ENCODE results near the gene RAB3GAP2. TPM values are rescaled to one million over a fixed set of nuclear protein-coding genes. Genes with fewer than 3 reads are reported as not detected.
"Not testable (repeated sequence)": the region's sequence is repeated elsewhere in the genome, so short reads cannot be mapped to it uniquely, and the experiment has no call there.

Gene RAB3GAP2
- total RNA-seq, 4 donors from 2014 or later = 13.8 to 28.0 (median 20.4) TPM

- DNase-seq = no peak
- H3K4me1 ChIP-seq = no peaks in the 10 kb centered on the region
- H3K27ac ChIP-seq = no peak overlapping the region
- peaks cover 0 to 24% (median 15%) of the 10 kb centered on the region in 3 donors for H3K9me3 ChIP-seq
- intact Hi-C loops (cut with DNase I) = no loop called here
- H3K4me3 ChIP-seq = no peak overlapping the region
- TF ChIP-seq POLR2A (IDR thresholded peaks at IDR 0.05) = no peak
- TF ChIP-seq CTCF (IDR thresholded peaks at IDR 0.05) = no peak
- H3K36me3 ChIP-seq = peaks cover 0 to 63% (median 8%) of the 10 kb centered on the region in 3 donors
- H3K27me3 ChIP-seq = no peaks in the 10 kb centered on the region
These were observed 21.6 kb downstream of the RAB3GAP2 start for GRCh38 chr1:220250681-220251080.

- WGBS, 2 donors = 78 to 100% methylated on average over 1 of the region's 1 CpG
- intact Hi-C loops (cut with DNase I) = no loop called here
These were observed 22.7 kb downstream of the RAB3GAP2 start for GRCh38 chr1:220249522-220249921.

GRCh38 chr1:220248715-220249265 is 23.5 kb downstream of the RAB3GAP2 start:
- H3K27ac ChIP-seq; intact Hi-C loops (cut with DNase I); H3K4me1 ChIP-seq; H3K4me3 ChIP-seq; H3K27me3 ChIP-seq; DNase-seq: not testable (repeated sequence)
- WGBS, 2 donors = 95 to 97% methylated on average over 3 of the region's 3 CpGs
- H3K9me3 ChIP-seq = peaks cover 0 to 29% (median 15%) of the 10 kb centered on the region in 3 donors
- peaks cover 0 to 59% (median 8%) of the 10 kb centered on the region in 3 donors for H3K36me3 ChIP-seq

More at GRCh38 chr1:220249522-220249921, 22.7 kb downstream of the RAB3GAP2 start:
- H3K9me3 ChIP-seq = peaks cover 0 to 29% (median 15%) of the 10 kb centered on the region in 3 donors
- H3K36me3 ChIP-seq = peaks cover 0 to 63% (median 8%) of the 10 kb centered on the region in 3 donors
- H3K4me1 ChIP-seq = no peaks in the 10 kb centered on the region
- DNase-seq = no peak
- H3K27me3 ChIP-seq = no peaks in the 10 kb centered on the region
- no peak overlapping the region for H3K27ac ChIP-seq
- no peak for TF ChIP-seq CTCF (IDR thresholded peaks at IDR 0.05)
- TF ChIP-seq POLR2A (IDR thresholded peaks at IDR 0.05) = no peak
- H3K4me3 ChIP-seq = no peak overlapping the region

- 82 to 86% methylated on average over 2 of the region's 6 CpGs for WGBS, 2 donors
- H3K4me3 ChIP-seq; DNase-seq; H3K27me3 ChIP-seq; intact Hi-C loops (cut with DNase I); H3K4me1 ChIP-seq; H3K27ac ChIP-seq: not testable (repeated sequence)
- H3K36me3 ChIP-seq = peaks cover 0 to 33% (median 0%) of the 10 kb centered on the region in 3 donors
- peaks cover 0 to 29% (median 15%) of the 10 kb centered on the region in 3 donors for H3K9me3 ChIP-seq
These were observed 26.4 kb downstream of the RAB3GAP2 start for GRCh38 chr1:220245900-220246299.

- 86 to 91% methylated on average over 2 of the region's 2 CpGs for WGBS, 2 donors
- H3K4me1 ChIP-seq = no peaks in the 10 kb centered on the region
- TF ChIP-seq CTCF (IDR thresholded peaks at IDR 0.05) = no peak
- no peak for TF ChIP-seq POLR2A (IDR thresholded peaks at IDR 0.05)
- intact Hi-C loops (cut with DNase I) = no loop called here
- DNase-seq = no peak
- no peak overlapping the region for H3K4me3 ChIP-seq
- no peaks in the 10 kb centered on the region for H3K27me3 ChIP-seq
- peaks cover 0 to 14% (median 0%) of the 10 kb centered on the region in 3 donors for H3K36me3 ChIP-seq
- H3K27ac ChIP-seq = no peak overlapping the region
- H3K9me3 ChIP-seq = peaks cover 0 to 11% (median 4%) of the 10 kb centered on the region in 3 donors
These were observed 28.3 kb downstream of the RAB3GAP2 start for GRCh38 chr1:220243947-220244346.

- Histone ChIP-seq H3K9me3 (peaks cover 0 to 5% (median 0%) of the 10 kb centered on the region in 3 donors), H3K27me3 (no peaks in the 10 kb centered on the region), H3K27ac (no peak overlapping the region), H3K4me1 (no peaks in the 10 kb centered on the region), H3K36me3 (no peaks in the 10 kb centered on the region), H3K4me3 (no peak overlapping the region)
- WGBS, 2 donors = 79 to 80% methylated on average over 2 of the region's 2 CpGs
- TF ChIP-seq POLR2A (IDR thresholded peaks at IDR 0.05) = no peak
- no peak for TF ChIP-seq CTCF (IDR thresholded peaks at IDR 0.05)
- DNase-seq = no peak
- intact Hi-C loops (cut with DNase I) = no loop called here
These were observed 31.1 kb downstream of the RAB3GAP2 start for GRCh38 chr1:220241072-220241663.

All from esophagus squamous epithelium (tissue), 5 donors.